SK-N-MC (cell line): ENCODE results near the gene PARD3.

Experiments
- DNase-seq: peaks from one replicate; pipeline ENCODE4 v3.0.0-alpha.2; 2011; ENCODE audit warnings: low read depth, low spot score
- H3K27ac ChIP-seq: fragments of 200-600 bp; sonication (generic); 2 replicates; pipeline ENCODE4 v1.5.1; 2016; ENCODE audit warnings: mixed run types
- H3K36me3 ChIP-seq: fragments of 200-600 bp; sonication (generic); 2 replicates; pipeline ENCODE4 v1.6.1; 2017; ENCODE audit warnings: antibody characterized with exemption, low read length, mixed read lengths; ENCODE audit not compliant: insufficient read depth
- H3K4me3 ChIP-seq: fragments of 200-600 bp; sonication (generic); 2 replicates; pipeline ENCODE4 v1.5.1; 2016
- H3K9ac ChIP-seq: fragments of 200-600 bp; sonication (generic); 2 replicates; pipeline ENCODE4 v1.8.0; 2017; ENCODE audit warnings: mixed run types, mixed read lengths; ENCODE audit not compliant: insufficient read length
- H3K9me3 ChIP-seq: fragments of 200-600 bp; sonication (generic); 2 replicates; pipeline ENCODE4 v1.6.1; 2017; ENCODE audit warnings: low read depth, mild to moderate bottlenecking, antibody characterized with exemption, low read length, moderate library complexity, mixed read lengths
- EZH2 ChIP-seq: fragments of 200-600 bp; sonication (generic); IDR thresholded peaks from one replicate; pipeline ENCODE4 v1.6.1; 2017; ENCODE audit warnings: antibody characterized with exemption
- FOXP2 ChIP-seq: optimal IDR thresholded peaks from 2 replicates; pipeline ENCODE3; 2011; ENCODE audit warnings: mild to moderate bottlenecking, moderate library complexity; ENCODE audit not compliant: insufficient read depth; ENCODE audit errors: extremely low read length, control extremely low read depth
- POLR2AphosphoS5 ChIP-seq: IDR thresholded peaks from 2 replicates; pipeline ENCODE4 v1.6.1; 2012; ENCODE audit warnings: mild to moderate bottlenecking, low read depth, low read length, borderline replicate concordance

The PARD3 gene

GRCh38 chr10:34255035-34255434 lies 560.1 kb downstream of the PARD3 start:
- no peak for DNase-seq
- no peaks in the 10 kb centered on the region for H3K36me3 ChIP-seq
- no peaks in the 10 kb centered on the region for H3K9me3 ChIP-seq
- no peak overlapping the region for H3K4me3 ChIP-seq
- no peak overlapping the region for H3K27ac ChIP-seq
- H3K9ac ChIP-seq, result no peak overlapping the region
- TF ChIP-seq POLR2AphosphoS5 (no peak), EZH2 (no peak), FOXP2 (no peak)

DNA sequence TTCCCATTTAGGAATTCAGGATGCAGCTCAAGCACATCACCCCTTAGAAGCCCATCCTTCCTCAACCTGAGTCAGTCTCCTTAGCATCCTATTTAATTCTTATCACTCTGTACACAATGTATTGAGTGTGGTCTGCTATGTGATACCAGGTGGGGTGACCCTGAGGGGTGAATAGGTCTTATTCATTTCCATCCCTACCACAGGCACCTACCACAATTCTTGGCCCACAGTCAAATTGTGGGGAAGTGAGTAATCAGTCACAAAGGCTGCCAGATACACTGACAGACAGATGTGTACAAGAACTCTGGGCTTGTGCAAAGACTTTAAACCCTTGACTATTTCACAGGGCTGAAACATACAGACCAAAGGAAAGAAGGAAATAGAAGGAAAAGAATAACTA lies 560.5 kb downstream of the PARD3 start:
- H3K9me3 ChIP-seq, result no peaks in the 10 kb centered on the region
- H3K27ac ChIP-seq, result no peak overlapping the region
- H3K36me3 ChIP-seq, result no peaks in the 10 kb centered on the region
- H3K4me3 ChIP-seq, result no peak overlapping the region
- TF ChIP-seq EZH2, result no peak
- TF ChIP-seq FOXP2, result no peak
- TF ChIP-seq POLR2AphosphoS5, result no peak
- no peak for DNase-seq
- no peak overlapping the region for H3K9ac ChIP-seq

DNA sequence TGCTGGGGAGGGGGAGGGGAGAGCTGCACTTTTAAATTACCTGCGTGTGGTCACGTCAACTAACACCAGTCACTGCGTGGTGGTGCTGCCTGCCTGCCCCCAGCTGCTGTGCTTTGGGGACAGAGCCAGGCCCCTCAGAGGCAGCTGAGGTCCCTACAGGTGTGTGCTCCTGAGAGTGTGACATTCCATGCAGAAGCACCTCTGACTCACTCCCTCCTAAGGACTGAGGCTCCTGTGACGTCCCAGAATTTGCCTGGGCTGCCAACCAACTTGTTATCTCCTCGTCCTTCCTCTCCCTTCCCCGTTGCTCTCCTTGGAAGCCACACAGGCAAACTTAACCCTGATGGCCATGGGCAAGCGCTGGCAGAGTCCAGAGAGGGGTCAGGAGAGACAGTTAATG lies 563.0 kb downstream of the PARD3 start:
- no peaks in the 10 kb centered on the region for H3K9me3 ChIP-seq
- DNase-seq, result no peak
- H3K4me3 ChIP-seq, result no peak overlapping the region
- TF ChIP-seq POLR2AphosphoS5, result no peak
- no peak for TF ChIP-seq FOXP2
- no peak for TF ChIP-seq EZH2
- no peak overlapping the region for H3K27ac ChIP-seq
- H3K9ac ChIP-seq, result no peak overlapping the region
- H3K36me3 ChIP-seq, result no peaks in the 10 kb centered on the region

- Histone ChIP-seq H3K36me3 (no peaks in the 10 kb centered on the region), H3K27ac (no peak overlapping the region), H3K4me3 (no peak overlapping the region), H3K9ac (no peak overlapping the region), H3K9me3 (no peaks in the 10 kb centered on the region)
- no peak for TF ChIP-seq FOXP2
- TF ChIP-seq POLR2AphosphoS5, result no peak
- no peak for TF ChIP-seq EZH2
- DNase-seq, result no peak
These were observed 563.9 kb downstream of the PARD3 start for GRCh38 chr10:34251177-34251576.

GRCh38 chr10:34250722-34251121 lies 564.4 kb downstream of the PARD3 start:
- no peak overlapping the region for H3K27ac ChIP-seq

GRCh38 chr10:34249634-34250033 lies 565.5 kb downstream of the PARD3 start:
- no peak overlapping the region for H3K4me3 ChIP-seq
- no peak for DNase-seq
- TF ChIP-seq EZH2 (no peak), FOXP2 (no peak), POLR2AphosphoS5 (no peak)

More at GRCh38 chr10:34250722-34251121, 564.4 kb downstream of the PARD3 start:
- Histone ChIP-seq H3K9ac (no peak overlapping the region), H3K4me3 (no peak overlapping the region), H3K9me3 (no peaks in the 10 kb centered on the region), H3K36me3 (no peaks in the 10 kb centered on the region)
- TF ChIP-seq POLR2AphosphoS5, result no peak
- TF ChIP-seq EZH2, result no peak
- no peak for TF ChIP-seq FOXP2
- no peak for DNase-seq

GRCh38 chr10:34247560-34247959 lies 567.5 kb downstream of the PARD3 start:
- no peak overlapping the region for H3K4me3 ChIP-seq
- TF ChIP-seq FOXP2, result no peak
- TF ChIP-seq EZH2, result no peak
- TF ChIP-seq POLR2AphosphoS5, result no peak
- H3K27ac ChIP-seq, result no peak overlapping the region
- DNase-seq, result no peak
- no peaks in the 10 kb centered on the region for H3K9me3 ChIP-seq
- H3K36me3 ChIP-seq, result no peaks in the 10 kb centered on the region
- H3K9ac ChIP-seq, result no peak overlapping the region

More at GRCh38 chr10:34249634-34250033, 565.5 kb downstream of the PARD3 start:
- H3K9ac ChIP-seq, result no peak overlapping the region
- no peaks in the 10 kb centered on the region for H3K36me3 ChIP-seq
- no peak overlapping the region for H3K27ac ChIP-seq
- H3K9me3 ChIP-seq, result no peaks in the 10 kb centered on the region

DNA sequence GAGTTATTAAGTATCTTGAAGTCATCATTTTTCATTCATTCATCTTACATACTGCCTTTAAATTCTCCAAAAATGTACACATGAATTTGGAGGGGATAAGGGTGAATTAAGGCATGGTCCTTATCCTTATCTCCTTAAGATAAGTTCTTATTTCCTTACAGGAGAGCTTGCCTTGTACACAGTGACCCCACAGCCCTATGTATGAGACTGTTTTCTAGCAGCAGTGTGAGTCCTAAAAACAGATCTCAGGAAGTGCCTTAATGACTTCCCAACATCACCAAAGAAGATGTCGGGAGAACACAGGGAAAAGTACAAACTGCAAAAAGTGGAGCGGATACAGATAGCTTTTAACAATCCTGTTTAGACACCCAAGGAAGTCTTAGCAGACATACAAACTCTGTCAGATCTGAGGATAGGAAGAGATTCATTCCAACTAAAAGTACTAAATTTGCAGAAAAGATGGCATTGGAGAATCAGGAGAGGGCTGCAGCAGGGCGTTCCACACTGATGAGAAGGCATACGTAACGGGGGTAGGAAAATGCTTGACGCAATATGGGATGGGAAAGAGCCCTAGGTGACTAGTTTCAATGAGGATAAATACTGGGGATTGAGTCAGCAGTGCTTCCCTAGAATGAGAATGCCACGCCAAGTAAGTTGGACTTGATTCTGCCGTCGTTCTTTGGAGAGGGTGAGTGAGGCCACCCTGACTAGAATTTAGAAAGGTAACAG lies 570.2 kb downstream of the PARD3 start:
- Histone ChIP-seq H3K27ac (no peak overlapping the region), H3K9me3 (no peaks in the 10 kb centered on the region), H3K36me3 (no peaks in the 10 kb centered on the region), H3K9ac (no peak overlapping the region), H3K4me3 (no peak overlapping the region)
- DNase-seq, result no peak
- TF ChIP-seq EZH2, result no peak
- TF ChIP-seq FOXP2, result no peak
- TF ChIP-seq POLR2AphosphoS5, result no peak

DNA sequence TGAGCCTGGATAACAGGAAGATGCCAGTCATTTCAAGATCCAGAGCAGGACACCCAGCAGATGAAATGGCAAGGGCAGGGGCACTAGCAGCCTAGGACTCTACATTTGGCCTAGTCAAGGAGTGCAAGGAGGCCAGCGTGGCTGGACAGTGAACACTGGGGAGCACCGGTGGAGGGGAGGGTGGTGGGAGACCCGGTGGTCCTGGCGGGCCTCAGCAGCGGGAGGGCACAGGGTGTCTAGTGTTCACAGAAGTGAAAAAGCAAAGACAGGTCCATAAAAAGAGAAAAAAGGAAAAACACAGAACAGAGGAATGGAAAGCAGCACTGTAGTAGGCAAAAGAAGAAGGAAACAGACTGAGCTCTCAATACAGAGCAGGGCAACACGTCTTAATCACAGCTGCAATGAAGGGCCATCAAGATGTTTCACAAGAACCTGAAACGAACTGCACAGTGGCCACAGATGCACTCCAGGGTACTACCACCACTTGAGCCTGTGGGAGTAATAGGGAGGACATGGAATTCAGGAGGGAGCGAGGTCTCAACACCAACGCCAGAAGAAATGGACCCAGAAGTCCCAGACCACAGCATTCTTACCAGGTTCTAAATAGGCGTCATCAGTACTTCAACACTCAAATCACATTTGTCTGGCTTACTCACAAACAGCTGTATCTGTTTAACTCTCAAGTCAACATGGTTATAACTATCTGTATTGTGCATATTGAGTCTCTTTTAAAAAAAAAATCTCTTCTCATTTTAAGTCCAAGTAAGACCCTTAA lies 573.7 kb downstream of the PARD3 start:
- H3K9me3 ChIP-seq, result no peaks in the 10 kb centered on the region
- no peak for TF ChIP-seq FOXP2
- no peak for TF ChIP-seq POLR2AphosphoS5
- TF ChIP-seq EZH2, result no peak
- H3K36me3 ChIP-seq, result no peaks in the 10 kb centered on the region
- no peak overlapping the region for H3K9ac ChIP-seq
- no peak overlapping the region for H3K4me3 ChIP-seq
- no peak for DNase-seq
- no peak overlapping the region for H3K27ac ChIP-seq
